ENCODE measurements around the gene GPR137B. TPM values are rescaled to one million over a fixed set of nuclear protein-coding genes. Genes with fewer than 3 reads are reported as not detected.

The GPR137B gene
- total and polyA plus RNA-seq, 9 of the 15 experiments (the other 6 are each of a cell fraction or from before 2014, with no cell fraction given) = 0.04 to 1.0 (median 0.62) TPM

- TF ChIP-seq CUX1 (CRISPR knock-in tag; IDR thresholded peaks at IDR 0.05) = no peak
- no peak for TF ChIP-seq NCOA2 (IDR thresholded peaks at IDR 0.05; ENCODE audit: partially characterized antibody in 2 of 2)
- TF ChIP-seq WHSC1 (IDR thresholded peaks at IDR 0.05; ENCODE audit: low read length) = no peak
Observed at GRCh38 chr1:236140705-236141446, 1.5 kb upstream of the GPR137B start (continued).

All from K562 (cell line).